Measurements from ENCODE around the gene FANCE.

Gene FANCE

DNA sequence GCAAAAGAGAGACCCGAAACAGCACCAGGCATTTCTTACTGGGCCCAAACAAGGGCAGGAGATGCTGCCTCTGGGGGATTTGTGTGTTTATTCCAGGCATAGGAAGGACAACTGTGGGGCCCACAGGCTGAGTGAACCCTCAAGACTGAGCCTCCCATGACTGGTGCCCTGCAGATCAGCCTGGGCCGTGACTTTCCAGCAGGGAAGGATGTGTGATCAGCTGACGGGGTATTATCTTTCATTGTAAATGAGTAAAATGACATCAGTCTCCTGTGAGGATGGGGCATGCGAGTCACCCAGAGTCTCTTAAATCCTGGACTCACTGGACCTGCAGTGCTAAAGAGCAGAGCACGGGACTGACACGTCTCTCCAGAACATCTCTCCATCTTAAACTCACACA is 48.6 kb downstream of the FANCE start:
- H3K9ac ChIP-seq (ENCODE audit: low read depth, low read length) = no peak overlapping the region
- no peaks in the 10 kb centered on the region for H3K36me3 ChIP-seq (ENCODE audit: control insufficient read depth, insufficient read depth, low read length)
- H3K27ac ChIP-seq (ENCODE audit: low read depth, low read length) = no peak overlapping the region
- H3K4me1 ChIP-seq (ENCODE audit: control insufficient read depth, insufficient read depth, low read length) = peaks cover 20% of the 10 kb centered on the region
- peaks cover 20% of the 10 kb centered on the region for H3K27me3 ChIP-seq (ENCODE audit: control insufficient read depth, insufficient read depth, low read length)
- no peak overlapping the region for H3K4me3 ChIP-seq (ENCODE audit: low read depth, low read length)
- no peaks in the 10 kb centered on the region for H3K9me3 ChIP-seq (ENCODE audit: control insufficient read depth, insufficient read depth, low read length)

DNA sequence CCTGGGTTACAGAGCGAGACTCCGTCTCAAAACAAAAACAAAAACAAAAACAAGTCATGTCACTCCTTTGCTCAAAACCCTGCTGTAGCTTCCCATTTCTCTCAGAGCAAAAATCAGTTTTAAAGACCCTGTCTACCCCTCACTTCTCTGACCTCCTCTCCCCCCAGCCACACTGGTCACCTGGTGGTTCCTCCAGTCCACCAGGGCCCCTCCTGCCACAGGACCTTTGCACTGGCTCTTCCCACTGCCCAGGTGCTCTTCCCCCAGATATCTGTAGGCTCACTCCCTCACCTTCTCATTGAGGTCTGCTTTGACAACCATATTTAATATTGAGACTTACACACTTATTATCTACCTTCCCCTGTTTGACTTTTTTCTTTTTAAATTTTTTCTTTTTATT is 49.6 kb downstream of the FANCE start:
- H3K4me1 ChIP-seq (ENCODE audit: control insufficient read depth, insufficient read depth, low read length) = peaks cover 23% of the 10 kb centered on the region
- no peak overlapping the region for H3K4me3 ChIP-seq (ENCODE audit: low read depth, low read length)
- H3K9me3 ChIP-seq (ENCODE audit: control insufficient read depth, insufficient read depth, low read length) = no peaks in the 10 kb centered on the region
- H3K27ac ChIP-seq (ENCODE audit: low read depth, low read length) = no peak overlapping the region
- H3K9ac ChIP-seq (ENCODE audit: low read depth, low read length) = no peak overlapping the region
- peaks cover 26% of the 10 kb centered on the region for H3K27me3 ChIP-seq (ENCODE audit: control insufficient read depth, insufficient read depth, low read length)
- H3K36me3 ChIP-seq (ENCODE audit: control insufficient read depth, insufficient read depth, low read length) = no peaks in the 10 kb centered on the region

DNA sequence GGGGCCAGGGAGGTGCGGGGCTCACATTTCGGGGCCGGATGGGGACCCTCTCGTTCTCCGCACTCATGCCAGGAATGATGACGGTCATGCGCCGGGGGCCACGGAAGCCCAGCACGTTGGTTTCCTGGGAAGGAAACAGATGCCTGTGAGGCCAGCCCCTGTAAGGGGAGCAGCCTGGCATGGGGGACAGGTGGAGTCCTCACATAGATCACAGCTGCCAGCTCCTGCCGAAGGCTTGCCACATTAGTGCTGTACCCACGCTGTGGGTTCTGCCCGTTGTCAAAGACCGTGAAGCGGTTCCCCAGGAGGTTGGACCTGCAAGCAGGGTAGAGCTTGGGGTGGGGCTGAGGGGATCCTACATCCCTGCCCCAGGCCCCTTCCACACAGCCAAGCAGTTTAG is 51.4 kb downstream of the FANCE start:
- H3K4me1 ChIP-seq (ENCODE audit: control insufficient read depth, insufficient read depth, low read length) = peaks cover 23% of the 10 kb centered on the region
- no peak overlapping the region for H3K27ac ChIP-seq (ENCODE audit: low read depth, low read length)
- no peaks in the 10 kb centered on the region for H3K9me3 ChIP-seq (ENCODE audit: control insufficient read depth, insufficient read depth, low read length)
- no peak overlapping the region for H3K9ac ChIP-seq (ENCODE audit: low read depth, low read length)
- H3K27me3 ChIP-seq (ENCODE audit: control insufficient read depth, insufficient read depth, low read length) = peaks cover 21% of the 10 kb centered on the region
- H3K36me3 ChIP-seq (ENCODE audit: control insufficient read depth, insufficient read depth, low read length) = no peaks in the 10 kb centered on the region
- no peak overlapping the region for H3K4me3 ChIP-seq (ENCODE audit: low read depth, low read length)

DNA sequence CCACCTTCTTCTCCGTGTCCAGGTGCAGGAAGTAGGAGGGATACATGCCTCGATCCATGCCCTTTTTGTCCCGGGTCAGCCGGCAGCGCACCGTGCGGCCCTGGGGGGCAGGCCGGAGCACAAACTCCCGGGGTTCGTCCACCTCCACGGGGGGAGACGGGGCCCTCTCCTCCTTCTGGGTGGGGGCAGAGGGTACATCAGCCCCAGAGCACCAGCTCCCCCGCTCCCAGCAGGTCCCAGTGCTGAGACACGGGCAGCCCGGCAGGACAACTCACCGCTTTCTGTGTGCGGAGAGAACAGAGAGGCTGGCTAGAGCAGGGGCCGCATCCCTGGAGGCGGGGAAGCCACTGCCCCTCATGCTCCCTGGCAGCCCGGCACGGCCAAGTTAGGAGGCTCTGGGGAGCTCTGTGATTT is 53.9 kb downstream of the FANCE start:
- no peaks in the 10 kb centered on the region for H3K9me3 ChIP-seq (ENCODE audit: control insufficient read depth, insufficient read depth, low read length)
- H3K4me1 ChIP-seq (ENCODE audit: control insufficient read depth, insufficient read depth, low read length) = peaks cover 14% of the 10 kb centered on the region
- H3K36me3 ChIP-seq (ENCODE audit: control insufficient read depth, insufficient read depth, low read length) = no peaks in the 10 kb centered on the region
- H3K9ac ChIP-seq (ENCODE audit: low read depth, low read length) = 0 out of 2 replicates have a peak overlapping the region, but pooled peaks have one; percentile 7
- H3K27me3 ChIP-seq (ENCODE audit: control insufficient read depth, insufficient read depth, low read length) = peaks cover 7% of the 10 kb centered on the region
- H3K27ac ChIP-seq (ENCODE audit: low read depth, low read length) = no peak overlapping the region
- no peak overlapping the region for H3K4me3 ChIP-seq (ENCODE audit: low read depth, low read length)

DNA sequence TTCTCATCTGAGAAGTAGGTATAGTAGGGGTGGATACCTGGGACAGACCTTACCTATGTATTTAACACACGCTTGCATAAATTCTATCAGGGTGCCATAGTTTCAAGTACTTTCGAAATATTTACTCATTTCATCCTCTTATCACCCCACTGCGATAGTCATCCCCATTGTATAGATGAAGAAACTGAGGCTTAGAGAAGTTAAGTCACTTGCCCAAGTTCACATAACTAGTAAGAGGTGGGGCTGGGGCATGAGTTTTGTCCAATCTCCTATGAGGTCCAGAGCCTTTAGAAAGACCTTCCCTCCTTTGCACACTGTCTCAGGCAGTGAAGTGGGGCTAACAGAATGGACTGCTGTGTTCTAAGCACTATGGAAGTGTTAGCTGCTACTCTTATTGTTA is 54.4 kb downstream of the FANCE start:
- Histone ChIP-seq H3K9ac (ENCODE audit: low read depth, low read length) (no peak overlapping the region), H3K4me1 (ENCODE audit: control insufficient read depth, insufficient read depth, low read length) (peaks cover 19% of the 10 kb centered on the region), H3K27ac (ENCODE audit: low read depth, low read length) (no peak overlapping the region), H3K27me3 (ENCODE audit: control insufficient read depth, insufficient read depth, low read length) (peaks cover 11% of the 10 kb centered on the region), H3K36me3 (ENCODE audit: control insufficient read depth, insufficient read depth, low read length) (no peaks in the 10 kb centered on the region), H3K9me3 (ENCODE audit: control insufficient read depth, insufficient read depth, low read length) (no peaks in the 10 kb centered on the region), H3K4me3 (ENCODE audit: low read depth, low read length) (no peak overlapping the region)

DNA sequence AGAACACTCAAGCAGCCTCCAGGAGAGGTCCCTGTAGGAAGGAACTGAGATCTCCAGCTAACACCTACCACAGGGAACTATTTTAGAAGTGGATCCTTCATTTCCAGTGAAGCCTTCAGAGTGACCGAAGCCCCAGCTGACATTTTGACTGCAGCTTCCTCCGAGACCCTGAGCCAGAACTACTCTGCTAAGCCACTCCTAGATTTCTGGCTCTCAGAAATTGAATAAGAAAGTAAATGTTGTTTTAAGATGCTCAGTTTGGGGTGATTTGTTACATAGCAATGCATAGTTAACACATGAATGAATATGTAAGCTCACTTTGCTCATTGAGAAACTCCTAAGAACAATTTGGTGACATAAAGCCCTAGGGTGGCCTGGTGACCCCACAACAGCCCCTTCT is 55.1 kb downstream of the FANCE start:
- Histone ChIP-seq H3K4me3 (ENCODE audit: low read depth, low read length) (no peak overlapping the region), H3K4me1 (ENCODE audit: control insufficient read depth, insufficient read depth, low read length) (peaks cover 20% of the 10 kb centered on the region), H3K36me3 (ENCODE audit: control insufficient read depth, insufficient read depth, low read length) (no peaks in the 10 kb centered on the region), H3K9ac (ENCODE audit: low read depth, low read length) (no peak overlapping the region), H3K27ac (ENCODE audit: low read depth, low read length) (no peak overlapping the region), H3K9me3 (ENCODE audit: control insufficient read depth, insufficient read depth, low read length) (no peaks in the 10 kb centered on the region), H3K27me3 (ENCODE audit: control insufficient read depth, insufficient read depth, low read length) (peaks cover 11% of the 10 kb centered on the region)

DNA sequence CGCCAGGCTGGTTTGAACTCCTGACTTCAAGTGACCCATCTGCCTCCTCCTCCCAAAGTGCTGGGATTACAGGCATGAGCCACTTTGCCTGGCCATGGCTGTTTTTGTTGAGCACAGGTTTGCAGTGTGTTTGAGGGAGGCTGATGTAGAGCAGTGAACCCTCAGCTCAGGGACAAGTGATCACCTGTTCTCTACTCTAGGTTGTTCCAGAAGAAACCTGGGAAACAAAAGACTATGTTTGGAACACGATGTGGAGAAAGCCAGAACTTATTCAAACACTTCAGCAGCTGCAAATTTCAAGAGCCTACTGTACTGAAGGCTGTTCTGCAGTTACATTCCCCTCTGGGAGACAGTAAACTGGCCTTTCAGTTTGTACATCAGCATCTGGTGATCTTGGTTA is 55.9 kb downstream of the FANCE start:
- Histone ChIP-seq H3K9ac (ENCODE audit: low read depth, low read length) (no peak overlapping the region), H3K36me3 (ENCODE audit: control insufficient read depth, insufficient read depth, low read length) (no peaks in the 10 kb centered on the region), H3K4me3 (ENCODE audit: low read depth, low read length) (no peak overlapping the region), H3K27ac (ENCODE audit: low read depth, low read length) (no peak overlapping the region), H3K4me1 (ENCODE audit: control insufficient read depth, insufficient read depth, low read length) (peaks cover 23% of the 10 kb centered on the region), H3K9me3 (ENCODE audit: control insufficient read depth, insufficient read depth, low read length) (no peaks in the 10 kb centered on the region), H3K27me3 (ENCODE audit: control insufficient read depth, insufficient read depth, low read length) (peaks cover 11% of the 10 kb centered on the region)

DNA sequence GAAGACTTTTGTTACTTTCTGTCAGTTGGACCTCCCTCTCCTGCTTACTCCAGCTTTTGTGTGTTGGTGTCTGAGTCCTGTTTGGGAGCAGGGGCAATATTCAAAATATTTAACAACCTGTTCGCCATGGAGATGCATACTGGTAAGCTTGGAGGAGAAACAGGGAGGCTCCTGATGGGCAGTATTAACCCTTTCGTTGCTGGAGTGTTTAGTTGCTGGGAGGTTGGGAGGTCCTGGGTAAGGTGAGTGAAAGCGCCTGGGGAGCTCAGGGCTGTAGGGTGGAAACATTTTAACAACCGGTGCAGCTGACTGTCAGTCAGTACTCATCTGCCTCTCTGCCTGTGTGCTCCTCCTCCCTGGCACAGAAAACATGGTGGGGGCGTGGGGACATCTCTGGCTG is 56.4 kb downstream of the FANCE start:
- Histone ChIP-seq H3K27me3 (ENCODE audit: control insufficient read depth, insufficient read depth, low read length) (peaks cover 11% of the 10 kb centered on the region), H3K36me3 (ENCODE audit: control insufficient read depth, insufficient read depth, low read length) (no peaks in the 10 kb centered on the region), H3K9me3 (ENCODE audit: control insufficient read depth, insufficient read depth, low read length) (no peaks in the 10 kb centered on the region), H3K27ac (ENCODE audit: low read depth, low read length) (no peak overlapping the region), H3K4me1 (ENCODE audit: control insufficient read depth, insufficient read depth, low read length) (peaks cover 23% of the 10 kb centered on the region), H3K4me3 (ENCODE audit: low read depth, low read length) (no peak overlapping the region), H3K9ac (ENCODE audit: low read depth, low read length) (no peak overlapping the region)

DNA sequence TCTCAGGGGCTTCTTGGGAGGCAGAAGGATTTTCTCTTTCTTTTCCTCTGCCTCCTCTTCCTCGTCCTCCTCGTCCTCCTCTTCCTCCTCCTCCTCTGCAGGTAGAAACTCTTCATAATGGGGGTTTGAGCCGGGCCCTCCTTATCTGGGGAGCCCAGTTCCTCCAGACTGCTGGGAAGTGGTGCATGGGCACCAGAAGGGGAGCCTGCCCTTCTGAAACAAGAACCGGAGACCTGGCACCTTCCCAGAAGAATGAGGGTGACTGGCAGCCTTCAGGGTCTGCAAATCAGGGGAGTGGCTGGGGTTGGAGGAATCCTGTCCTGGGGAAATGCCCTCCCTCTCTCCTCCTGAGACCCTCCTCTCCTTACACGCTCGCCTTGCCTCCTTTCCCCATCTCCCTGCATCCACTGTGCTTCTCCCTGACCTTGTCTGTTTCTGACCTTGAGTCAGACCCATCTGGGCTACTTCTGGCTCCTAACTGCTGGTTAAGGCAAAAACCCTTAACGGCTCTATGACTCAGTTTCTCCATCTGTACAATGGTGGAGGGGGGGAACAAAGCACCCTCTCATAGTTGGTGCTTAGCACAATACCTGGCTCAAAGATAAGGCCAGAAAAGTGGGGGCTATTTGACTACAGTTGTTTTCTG is 58.9 kb downstream of the FANCE start:
- Histone ChIP-seq H3K9me3 (ENCODE audit: control insufficient read depth, insufficient read depth, low read length) (no peaks in the 10 kb centered on the region), H3K27ac (ENCODE audit: low read depth, low read length) (no peak overlapping the region), H3K9ac (ENCODE audit: low read depth, low read length) (no peak overlapping the region), H3K27me3 (ENCODE audit: control insufficient read depth, insufficient read depth, low read length) (peaks cover 11% of the 10 kb centered on the region), H3K4me1 (ENCODE audit: control insufficient read depth, insufficient read depth, low read length) (peaks cover 19% of the 10 kb centered on the region), H3K4me3 (ENCODE audit: low read depth, low read length) (no peak overlapping the region), H3K36me3 (ENCODE audit: control insufficient read depth, insufficient read depth, low read length) (no peaks in the 10 kb centered on the region)

DNA sequence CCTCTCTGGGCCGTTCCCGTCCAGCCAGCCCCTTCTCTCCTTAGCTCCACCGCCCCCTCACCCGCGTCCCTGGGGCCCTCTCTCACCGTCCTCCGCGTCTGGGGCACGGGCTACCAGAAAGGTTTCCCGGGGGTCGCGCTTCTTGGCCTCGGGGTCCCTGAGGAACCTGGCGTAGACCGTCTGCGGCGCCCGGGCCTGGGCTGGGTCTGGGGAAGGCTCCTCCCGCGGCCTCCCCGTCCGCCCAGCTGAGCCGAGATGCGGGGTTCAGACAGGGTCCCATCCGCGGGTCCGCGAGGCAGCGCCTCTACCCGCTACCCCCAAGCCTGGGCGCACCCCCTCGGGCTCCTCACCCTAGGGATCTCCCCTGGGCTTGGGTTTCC is 59.4 kb downstream of the FANCE start:
- no peak overlapping the region for H3K27ac ChIP-seq (ENCODE audit: low read depth, low read length)
- peaks cover 15% of the 10 kb centered on the region for H3K4me1 ChIP-seq (ENCODE audit: control insufficient read depth, insufficient read depth, low read length)
- H3K9me3 ChIP-seq (ENCODE audit: control insufficient read depth, insufficient read depth, low read length) = no peaks in the 10 kb centered on the region
- H3K9ac ChIP-seq (ENCODE audit: low read depth, low read length) = no peak overlapping the region
- no peaks in the 10 kb centered on the region for H3K36me3 ChIP-seq (ENCODE audit: control insufficient read depth, insufficient read depth, low read length)
- H3K27me3 ChIP-seq (ENCODE audit: control insufficient read depth, insufficient read depth, low read length) = peaks cover 7% of the 10 kb centered on the region
- H3K4me3 ChIP-seq (ENCODE audit: low read depth, low read length) = no peak overlapping the region

DNA sequence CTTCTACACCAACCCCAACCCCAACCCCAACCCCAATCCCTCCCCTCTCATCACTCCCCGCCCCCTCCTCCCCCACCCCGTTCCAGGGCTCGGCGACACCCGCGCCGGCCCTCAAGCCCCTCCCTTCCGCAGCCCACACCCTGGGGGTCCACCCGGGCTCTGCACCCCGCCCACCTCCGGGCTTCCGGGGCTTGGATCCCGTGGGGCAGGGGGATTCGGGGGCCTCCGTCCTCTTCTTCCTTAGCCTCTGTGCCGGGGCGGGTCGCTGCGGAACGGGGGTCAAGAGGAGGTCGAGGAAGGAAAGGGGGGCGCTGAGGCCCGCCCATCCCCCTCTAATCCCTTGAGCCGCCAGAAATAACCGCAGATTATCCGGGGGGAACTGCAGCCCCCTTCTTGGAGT is 59.9 kb downstream of the FANCE start:
- Histone ChIP-seq H3K9ac (ENCODE audit: low read depth, low read length) (no peak overlapping the region), H3K4me1 (ENCODE audit: control insufficient read depth, insufficient read depth, low read length) (peaks cover 14% of the 10 kb centered on the region), H3K4me3 (ENCODE audit: low read depth, low read length) (no peak overlapping the region), H3K27me3 (ENCODE audit: control insufficient read depth, insufficient read depth, low read length) (peaks cover 4% of the 10 kb centered on the region; the same call in 1 of the 2 replicates), H3K36me3 (ENCODE audit: control insufficient read depth, insufficient read depth, low read length) (no peaks in the 10 kb centered on the region), H3K9me3 (ENCODE audit: control insufficient read depth, insufficient read depth, low read length) (no peaks in the 10 kb centered on the region), H3K27ac (ENCODE audit: low read depth, low read length) (no peak overlapping the region)
